Progenitor cell of endocrine pancreas (in vitro differentiated cells): ENCODE measurements around the gene SNED1. TPM values are rescaled to one million over a fixed set of nuclear protein-coding genes. Genes with fewer than 3 reads are reported as not detected.
"Not testable (repeated sequence)": the region's sequence is repeated elsewhere in the genome, so short reads cannot be mapped to it uniquely, and the experiment has no call there.

ENCODE experiments used
- DNase-seq: peaks from one replicate; pipeline ENCODE4 v3.0.0; 2021; ENCODE audit warnings: low spot score; ENCODE audit not compliant: unreplicated experiment
- H3K27ac Mint-ChIP-seq: 2 replicates; pipeline ENCODE4 v1.8.0; 2021; ENCODE audit warnings: mild to moderate bottlenecking, moderate library complexity, mixed read lengths
- H3K27me3 Mint-ChIP-seq: 2 replicates; pipeline ENCODE4 v1.8.0; 2021; ENCODE audit warnings: mixed read lengths
- H3K36me3 Mint-ChIP-seq: 2 replicates; pipeline ENCODE4 v1.8.0; 2022; ENCODE audit warnings: mixed read lengths; ENCODE audit not compliant: insufficient read depth
- H3K4me1 Mint-ChIP-seq: 2 replicates; pipeline ENCODE4 v1.8.0; 2021; ENCODE audit warnings: low read depth, mixed read lengths
- H3K4me3 Mint-ChIP-seq: 2 replicates; pipeline ENCODE4 v1.8.0; 2021; ENCODE audit warnings: low read depth, mild to moderate bottlenecking, moderate library complexity, mixed read lengths
- H3K9me3 Mint-ChIP-seq: 2 replicates; pipeline ENCODE4 v1.8.0; 2021; ENCODE audit warnings: low read depth, mixed read lengths
- total RNA-seq: library from RNA; stranded (reverse); gene quantifications from 2 replicates; pipeline ENCODE4 v1.2.1, GENCODE V29; 2021
- TF ChIP-seq, protein P1 (sequence below): fragments of 200-600 bp; sonication (generic); IDR thresholded peaks from one replicate; pipeline ENCODE4 v1.5.0; 2021; ENCODE audit warnings: antibody characterized with exemption, mild to moderate bottlenecking; ENCODE audit not compliant: unreplicated experiment

SNED1 gene
- total RNA-seq, 1 donor from 2014 or later: 2.2 TPM

DNA sequence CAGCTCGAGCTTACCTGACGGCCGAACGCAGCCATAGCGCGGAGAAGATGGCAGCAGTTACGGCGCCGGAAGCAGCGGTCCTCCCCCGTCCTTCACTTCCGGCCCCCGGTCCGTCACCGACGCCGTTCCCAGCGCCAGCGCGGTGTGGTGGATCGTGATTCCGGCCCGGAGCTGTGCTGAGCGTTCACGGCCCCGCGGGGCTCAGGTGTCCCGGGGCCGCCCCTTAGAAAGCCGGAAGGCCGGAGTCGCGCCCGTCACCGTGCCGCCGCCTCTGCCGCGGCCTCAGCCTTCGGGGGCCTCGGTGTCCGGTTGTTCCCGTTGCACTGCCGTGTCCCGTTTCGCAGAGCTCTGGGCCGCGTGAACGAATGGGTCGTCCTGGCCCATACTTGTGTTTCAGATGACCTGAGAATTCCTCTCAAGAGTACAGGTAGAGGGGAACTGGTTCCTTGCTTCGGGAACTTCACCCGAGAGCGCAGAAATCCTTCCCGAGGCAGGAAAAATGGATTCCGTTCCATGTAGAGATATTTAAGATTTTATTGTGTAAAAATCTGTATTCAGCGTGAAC is 103.9 kb downstream of the SNED1 start, which contains the start of gene MTERF4:
MTERF4 (minus strand) TSS at position 49 of the 565 bp plus-strand sequence; CDS start at position 35, 14 bp downstream.
- peak within 1 kb of the TSS; percentile 87 for H3K4me3 Mint-ChIP-seq
- TF ChIP-seq, protein P1, sequence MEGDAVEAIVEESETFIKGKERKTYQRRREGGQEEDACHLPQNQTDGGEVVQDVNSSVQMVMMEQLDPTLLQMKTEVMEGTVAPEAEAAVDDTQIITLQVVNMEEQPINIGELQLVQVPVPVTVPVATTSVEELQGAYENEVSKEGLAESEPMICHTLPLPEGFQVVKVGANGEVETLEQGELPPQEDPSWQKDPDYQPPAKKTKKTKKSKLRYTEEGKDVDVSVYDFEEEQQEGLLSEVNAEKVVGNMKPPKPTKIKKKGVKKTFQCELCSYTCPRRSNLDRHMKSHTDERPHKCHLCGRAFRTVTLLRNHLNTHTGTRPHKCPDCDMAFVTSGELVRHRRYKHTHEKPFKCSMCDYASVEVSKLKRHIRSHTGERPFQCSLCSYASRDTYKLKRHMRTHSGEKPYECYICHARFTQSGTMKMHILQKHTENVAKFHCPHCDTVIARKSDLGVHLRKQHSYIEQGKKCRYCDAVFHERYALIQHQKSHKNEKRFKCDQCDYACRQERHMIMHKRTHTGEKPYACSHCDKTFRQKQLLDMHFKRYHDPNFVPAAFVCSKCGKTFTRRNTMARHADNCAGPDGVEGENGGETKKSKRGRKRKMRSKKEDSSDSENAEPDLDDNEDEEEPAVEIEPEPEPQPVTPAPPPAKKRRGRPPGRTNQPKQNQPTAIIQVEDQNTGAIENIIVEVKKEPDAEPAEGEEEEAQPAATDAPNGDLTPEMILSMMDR: no peak
- H3K9me3 Mint-ChIP-seq: no peaks in the 10 kb centered on the region
- H3K27ac Mint-ChIP-seq: peak within 1 kb of the TSS; percentile 99
- H3K27me3 Mint-ChIP-seq: no peaks in the 10 kb centered on the region
- peaks cover 7% of the 10 kb centered on the region for H3K4me1 Mint-ChIP-seq
- DNase-seq: peak; percentile 85
- peaks cover 11% of the 10 kb centered on the region for H3K36me3 Mint-ChIP-seq

DNA sequence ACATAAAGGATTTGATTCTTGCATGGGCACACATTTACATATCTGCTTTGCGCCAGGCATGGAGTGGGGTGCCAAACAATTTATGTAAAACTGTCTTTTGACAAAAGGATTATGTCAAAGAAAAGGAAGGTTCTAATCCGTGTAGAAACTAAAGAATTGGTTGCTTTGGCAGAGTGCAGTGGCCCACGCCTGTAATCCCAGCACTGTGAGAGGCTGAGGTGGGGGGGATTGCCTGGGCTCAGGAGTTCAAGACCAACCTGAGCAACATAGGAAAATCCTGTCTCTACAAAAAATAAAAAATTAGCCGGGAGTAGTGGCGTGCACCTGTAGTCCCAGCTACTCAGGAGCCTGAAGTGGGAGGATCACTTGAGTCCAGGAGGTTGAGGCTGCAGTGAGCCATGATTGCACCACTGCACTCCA is 104.8 kb downstream of the SNED1 start:
- peak overlapping the region; percentile 87 for H3K4me3 Mint-ChIP-seq
- peak overlapping the region; percentile 99 for H3K27ac Mint-ChIP-seq
- no peaks in the 10 kb centered on the region for H3K27me3 Mint-ChIP-seq
- H3K36me3 Mint-ChIP-seq: peaks cover 7% of the 10 kb centered on the region
- TF ChIP-seq, protein P1: no peak
- no peak for DNase-seq
- peaks cover 7% of the 10 kb centered on the region for H3K4me1 Mint-ChIP-seq
- no peaks in the 10 kb centered on the region for H3K9me3 Mint-ChIP-seq

DNA sequence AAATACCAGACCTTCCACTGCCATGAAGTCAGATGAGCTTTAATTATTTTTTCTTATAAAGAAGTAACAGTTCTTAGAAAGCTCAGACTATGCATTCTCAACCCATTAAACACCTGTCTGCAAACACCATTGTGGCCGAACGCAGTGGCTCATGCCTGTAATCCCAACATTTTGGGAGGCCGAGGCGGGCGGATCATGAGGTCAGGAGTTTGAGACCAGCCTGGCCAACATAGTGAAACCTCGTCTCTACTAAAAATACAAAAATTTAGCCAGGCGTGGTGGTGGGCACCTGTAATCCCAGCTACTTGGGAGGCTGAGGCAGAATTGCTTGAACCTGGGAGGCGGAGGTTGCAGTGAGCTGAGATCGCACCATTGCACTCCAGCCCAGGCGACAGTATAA is 106.2 kb downstream of the SNED1 start:
- not testable (repeated sequence) for H3K27ac Mint-ChIP-seq, DNase-seq, H3K4me3 Mint-ChIP-seq, H3K27me3 Mint-ChIP-seq, H3K36me3 Mint-ChIP-seq, H3K9me3 Mint-ChIP-seq, H3K4me1 Mint-ChIP-seq

GRCh38 chr2:241105641-241106040 is 107.2 kb downstream of the SNED1 start:
- H3K36me3 Mint-ChIP-seq: no peaks in the 10 kb centered on the region
- H3K27me3 Mint-ChIP-seq: no peaks in the 10 kb centered on the region
- H3K4me1 Mint-ChIP-seq: peaks cover 7% of the 10 kb centered on the region
- H3K4me3 Mint-ChIP-seq: no peak overlapping the region
- DNase-seq: no peak
- TF ChIP-seq, protein P1: no peak
- H3K9me3 Mint-ChIP-seq: no peaks in the 10 kb centered on the region
- H3K27ac Mint-ChIP-seq: no peak overlapping the region

DNA sequence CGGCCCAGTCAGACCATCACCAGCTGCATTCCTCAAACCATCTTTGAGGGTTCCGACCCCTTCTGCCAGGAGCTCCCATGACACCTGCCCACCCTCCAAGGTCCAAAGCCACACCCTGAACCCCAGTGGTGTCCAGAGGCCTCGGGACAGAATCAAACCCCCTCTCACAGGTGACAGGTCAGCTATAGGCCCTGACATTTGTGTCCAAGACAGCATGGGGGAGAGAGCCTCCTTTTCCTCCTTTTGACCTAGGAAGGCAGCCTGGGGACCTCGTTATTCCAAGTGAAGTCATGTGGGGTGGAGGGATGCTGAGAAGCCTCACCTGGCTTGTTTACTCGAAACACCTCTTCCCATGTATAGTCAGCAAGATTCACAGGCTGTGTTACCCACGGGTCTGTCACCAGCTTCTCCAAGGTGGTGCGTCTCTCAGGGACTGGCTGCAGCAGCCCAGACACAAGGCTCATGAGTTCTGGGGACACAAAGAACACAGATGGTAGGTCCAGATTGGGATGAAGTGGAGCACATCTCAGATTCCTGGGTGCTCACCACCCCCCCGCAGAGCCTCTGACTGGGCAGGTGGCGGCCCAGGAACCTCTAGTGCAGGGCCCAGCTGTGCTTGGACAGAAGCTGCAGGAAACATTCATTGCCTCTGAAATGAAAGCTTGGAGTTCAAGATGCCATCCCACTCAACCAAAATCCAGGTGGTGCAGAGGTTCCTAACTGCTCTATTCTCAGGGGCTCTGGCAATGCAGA is 108.8 kb downstream of the SNED1 start:
- Mint-ChIP-seq H3K4me1 (peaks cover 4% of the 10 kb centered on the region), H3K27ac (no peak overlapping the region), H3K36me3 (peaks cover 3% of the 10 kb centered on the region), H3K27me3 (no peaks in the 10 kb centered on the region), H3K9me3 (no peaks in the 10 kb centered on the region), H3K4me3 (no peak overlapping the region)
- DNase-seq: no peak
- TF ChIP-seq, protein P1: no peak
